ENCODE measurements around the gene PNMA3.

GRCh38 chrX:153075366-153075765 lies 19.1 kb downstream of the PNMA3 start:
- TF ChIP-seq E2F4 (IDR thresholded peaks at IDR 0.05; ENCODE audit: low read depth, low read length): no peak
- TF ChIP-seq EZH2 (IDR thresholded peaks at IDR 0.05; ENCODE audit: borderline replicate concordance, control insufficient read depth, low read depth, low read length): no peak
- TF ChIP-seq CTCF (IDR thresholded peaks at IDR 0.05 in 2 of 3, conservative IDR thresholded peaks at IDR 0.05 in 1 of 3; ENCODE audit: control insufficient read depth in 2 of 3, extremely low read depth in 1 of 3, insufficient read depth in 1 of 3, low read depth in 3 of 3, low read length in 3 of 3): no peak
- TF ChIP-seq CHD4 (IDR thresholded peaks at IDR 0.05): no peak
- no peak for TF ChIP-seq ATF7 (IDR thresholded peaks at IDR 0.05; ENCODE audit: low read depth)
- TF ChIP-seq TAF1 (IDR thresholded peaks at IDR 0.05; ENCODE audit: borderline replicate concordance, low read depth, low read length): no peak
- TF ChIP-seq RAD21 (IDR thresholded peaks at IDR 0.05; ENCODE audit: insufficient read depth, low read depth, low read length): no peak
- TF ChIP-seq NBN (IDR thresholded peaks at IDR 0.05): no peak
- no peak for TF ChIP-seq ZBTB33 (IDR thresholded peaks at IDR 0.05)
- no peak for TF ChIP-seq ZNF274 (IDR thresholded peaks at IDR 0.05; ENCODE audit: insufficient read depth, insufficient read length)
- TF ChIP-seq SMAD1 (IDR thresholded peaks at IDR 0.05; ENCODE audit: low read depth, partially characterized antibody): no peak
- TF ChIP-seq ZSCAN29 (IDR thresholded peaks at IDR 0.05): no peak
- TF ChIP-seq MAX (IDR thresholded peaks at IDR 0.05; ENCODE audit: low read depth, low read length): no peak
- TF ChIP-seq CREB1 (IDR thresholded peaks at IDR 0.05; ENCODE audit: low read depth): no peak
